Naive thymus-derived CD4-positive, alpha-beta T cell (primary cell): Measurements from ENCODE around the gene IVNS1ABP. TPM values are rescaled to one million over a fixed set of nuclear protein-coding genes. Genes with fewer than 3 reads are reported as not detected.
"Not testable (repeated sequence)": the region's sequence is repeated elsewhere in the genome, so short reads cannot be mapped to it uniquely, and the experiment has no call there.

Experiments used
- ATAC-seq: fragments of 150-1000 bp; cut with Tn5 transposase; 2 replicates; pipeline ENCODE4 v1.10.0; 2021; ENCODE audit warnings: mild to moderate bottlenecking, moderate library complexity
- CTCF ChIA-PET: fragments of 350-600 bp; sonication (Branson Sonifier 250); formaldehyde crosslinking; loops from one replicate; lab custom pipeline; 2021; ENCODE audit warnings: antibody characterized with exemption; lab: Charles Lee
- POLR2A ChIA-PET: fragments of 350-600 bp; sonication (Branson Sonifier 250); formaldehyde crosslinking; loops from one replicate; lab custom pipeline; 2021; ENCODE audit warnings: antibody characterized with exemption, inconsistent platforms; lab: Charles Lee
- DNase-seq, 9 donors: peaks; one replicate each; pipeline versions ENCODE4 v3.0.0 to v3.0.0-alpha.2; 2020 to 2022; ENCODE audit warnings: mixed read lengths in 1 of 9
- H3K27ac ChIP-seq: one replicate; pipeline ENCODE4 v1.7.0; 2013; ENCODE audit warnings: mild to moderate bottlenecking, low read depth, low read length, moderate library complexity
- H3K27me3 ChIP-seq, 2 donors: one replicate each; pipeline ENCODE4 v1.7.0; 2013; ENCODE audit warnings: low read length in 2 of 2, mild to moderate bottlenecking in 2 of 2, moderate library complexity in 2 of 2; ENCODE audit not compliant: control insufficient read depth in 2 of 2, insufficient read depth in 2 of 2
- H3K36me3 ChIP-seq, 3 experiments: 1 replicate in 2 of 3; 2 replicates in 1 of 3; pipeline ENCODE4 v1.7.0; 2013; ENCODE audit warnings: low read length in 3 of 3, mild to moderate bottlenecking in 3 of 3, moderate library complexity in 1 of 3; ENCODE audit not compliant: insufficient read depth in 3 of 3, control insufficient read depth in 2 of 3
- H3K4me1 ChIP-seq, 2 donors: one replicate each; pipeline ENCODE4 v1.7.0; 2013; ENCODE audit warnings: low read length in 2 of 2, mild to moderate bottlenecking in 2 of 2, moderate library complexity in 1 of 2; ENCODE audit not compliant: control insufficient read depth in 2 of 2, insufficient read depth in 2 of 2
- H3K4me3 ChIP-seq: 2 replicates; pipeline ENCODE4 v1.7.0; 2013; ENCODE audit warnings: mild to moderate bottlenecking, low read length
- H3K9me3 ChIP-seq, 3 experiments: 1 replicate in 2 of 3; 2 replicates in 1 of 3; pipeline ENCODE4 v1.7.0; 2013; ENCODE audit warnings: low read length in 3 of 3; ENCODE audit not compliant: control insufficient read depth in 2 of 3
- H3K27ac Mint-ChIP-seq, 9 donors: one replicate each; pipeline ENCODE4 v1.8.0; 2020 to 2022; ENCODE audit warnings: mixed read lengths in 9 of 9, mild to moderate bottlenecking in 8 of 9, moderate library complexity in 5 of 9, inconsistent platforms in 2 of 9
- H3K27me3 Mint-ChIP-seq, 5 donors: one replicate each; pipeline ENCODE4 v1.8.0; 2021 to 2022; ENCODE audit warnings: mixed read lengths in 5 of 5, mild to moderate bottlenecking in 1 of 5
- H3K36me3 Mint-ChIP-seq, 5 donors: one replicate each; pipeline ENCODE4 v1.8.0; 2020 to 2022; ENCODE audit warnings: mixed read lengths in 5 of 5, mild to moderate bottlenecking in 3 of 5, inconsistent platforms in 1 of 5
- H3K4me1 Mint-ChIP-seq, 7 donors: one replicate each; pipeline ENCODE4 v1.8.0; 2020 to 2022; ENCODE audit warnings: mixed read lengths in 7 of 7, mild to moderate bottlenecking in 3 of 7, inconsistent platforms in 1 of 7
- H3K4me3 Mint-ChIP-seq, 10 donors: one replicate each; pipeline ENCODE4 v1.8.0; 2020 to 2022; ENCODE audit warnings: mild to moderate bottlenecking in 10 of 10, mixed read lengths in 10 of 10, moderate library complexity in 6 of 10, inconsistent platforms in 2 of 10
- H3K9me3 Mint-ChIP-seq, 11 donors: one replicate each; pipeline ENCODE4 v1.8.0; 2020 to 2022; ENCODE audit warnings: mixed read lengths in 11 of 11, mild to moderate bottlenecking in 4 of 11, inconsistent platforms in 1 of 11, moderate library complexity in 1 of 11
- intact Hi-C, 2 donors: fragments of 100-400 bp; cut with micrococcal nuclease; formaldehyde crosslinking; loops; one replicate each; pipeline ENCODE4 v1.15.1; 2023
- polyA plus RNA-seq, 2 donors: library from polyadenylated mRNA; unstranded; fragments of 300-500 nt; fragmentation: Illumina TruSeq; gene quantifications; one replicate each; pipeline ENCODE4 v1.2.3, GENCODE V29; 2021
- total RNA-seq, 6 experiments: library from RNA in 5 of 6; stranded (reverse) in 5 of 6; gene quantifications; 1 replicate in 5 of 6; 2 replicates in 1 of 6; pipeline ENCODE4 v1.2.3 and lab custom pipeline; 2021 to 2026

Gene IVNS1ABP
- total RNA-seq (100 to 1,000 TPM; 169 to 268 (median 193) TPM), polyA plus RNA-seq (10 to 100 TPM; 67.0 to 71.0 TPM), total RNA-seq (lab: John Stamatoyannopoulos, UW) (553 reads per million, percentile 98 among the genes with 10 or more reads in this experiment)

DNA sequence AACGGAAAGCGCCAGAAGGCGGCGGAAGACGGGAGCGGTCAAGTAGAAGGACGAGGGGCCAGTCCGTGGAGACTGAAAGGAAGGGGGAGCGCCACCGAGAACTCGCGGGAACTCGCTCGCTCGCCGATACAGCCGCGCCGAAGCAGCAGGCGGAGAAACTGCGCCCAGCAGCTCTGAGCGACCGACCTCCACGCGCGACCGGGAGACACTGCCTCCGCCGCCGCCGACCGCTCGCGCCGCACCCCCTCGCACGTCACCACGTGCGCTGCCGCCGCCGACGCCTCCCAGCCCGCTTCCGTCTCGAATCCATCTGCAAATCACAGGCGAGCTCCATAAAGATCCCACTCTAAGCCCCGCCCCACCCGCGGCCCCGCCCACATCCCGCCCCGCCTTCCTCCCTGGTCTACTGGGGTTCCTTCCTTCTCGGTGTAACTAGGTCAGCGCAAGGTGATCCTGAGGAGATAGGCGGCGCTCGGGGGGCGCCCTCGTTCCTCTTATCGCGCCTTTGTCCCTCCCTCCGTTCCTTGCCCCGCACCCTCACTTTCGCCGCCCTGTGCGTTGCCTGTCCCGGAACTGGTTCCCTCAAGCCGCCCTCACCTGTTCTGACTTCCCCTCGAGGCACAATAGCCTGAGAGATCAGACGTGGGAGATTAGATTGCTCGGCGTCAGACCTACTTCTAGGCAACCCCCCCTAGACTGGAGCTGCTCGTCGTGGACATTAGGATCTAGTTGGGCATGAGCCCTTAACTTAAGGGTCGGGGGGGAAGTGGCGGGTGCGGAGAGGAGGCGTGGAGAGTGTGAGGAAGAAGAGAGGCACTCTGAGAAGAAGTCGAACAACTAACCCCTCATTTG, at the start of gene IVNS1ABP:
Gene IVNS1ABP (minus strand): TSS at position 210 of the 852 bp plus-strand sequence. CDS start 7,750 bp downstream, outside the sequence.
- H3K27ac ChIP-seq = peak within 1 kb of the TSS; percentile 99
- no peaks in the 10 kb centered on the region for H3K27me3 ChIP-seq
- peaks cover 0 to 9% (median 0%) of the 10 kb centered on the region in 3 experiments for H3K36me3 ChIP-seq
- ATAC-seq = peak; percentile 88
- no peaks in the 10 kb centered on the region for H3K9me3 ChIP-seq
- Mint-ChIP-seq H3K4me1 (peaks cover 39 to 55% (median 46%) of the 10 kb centered on the region in 7 donors), H3K27ac (peak within 1 kb of the TSS; percentile 96 to 99 (median 99)), H3K36me3 (peaks cover 0 to 33% (median under 1%) of the 10 kb centered on the region in 5 donors), H3K27me3 (peaks cover 0 to 2% (median 0%) of the 10 kb centered on the region in 5 donors), H3K4me3 (peak within 1 kb of the TSS; percentile 92 to 100 (median 98)), H3K9me3 (peaks cover 0 to 6% (median 0%) of the 10 kb centered on the region in 11 donors)
- POLR2A ChIA-PET = interaction anchor here (0.6 to 4.7 kb wide), 40 partner anchors 8 to 574 kb away, joined by 3 to 60 read pairs (median 4); partner anchors contain the start of genes SWT1 and TRMT1L
- peak; percentile 91 to 97 (median 95) for DNase-seq
- CTCF ChIA-PET = interaction anchor here (0.7 to 3.8 kb wide), 14 partner anchors 11 to 379 kb away, joined by 3 to 28 read pairs (median 5); no protein-coding TSS in a partner anchor
- intact Hi-C loops = loop anchor here (1.0 to 10.0 kb wide), 28 partner anchors 21 to 1846 kb away; partner anchors contain the start of genes ODR4 (in 2 of the 2), RNF2 (in 2 of the 2), SWT1 (in 2 of the 2) and TPR (in 2 of the 2)
- peaks cover 31 to 42% of the 10 kb centered on the region in 2 donors for H3K4me1 ChIP-seq
- H3K4me3 ChIP-seq = peak within 1 kb of the TSS; percentile 95

DNA sequence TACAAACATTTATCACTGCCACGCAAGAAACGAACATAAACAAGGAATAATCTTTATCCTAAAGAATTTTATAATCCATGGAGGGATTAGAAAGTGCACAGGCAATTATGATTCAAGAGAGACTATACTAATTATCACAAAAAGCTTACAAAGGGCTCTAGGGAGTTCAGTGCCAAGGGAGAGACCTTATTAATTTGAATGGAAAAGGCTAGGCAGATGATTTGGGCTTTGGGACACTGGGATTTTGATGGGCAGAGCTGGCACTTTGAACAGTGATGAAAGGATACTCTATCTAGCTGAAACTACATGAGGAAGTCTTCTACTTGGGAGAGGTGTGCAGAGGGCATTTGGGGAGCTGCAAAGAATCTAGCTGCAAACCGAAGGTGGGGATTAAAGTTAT, 48.9 kb upstream of the IVNS1ABP start:
- H3K4me3 Mint-ChIP-seq = no peak overlapping the region
- POLR2A ChIA-PET = no interaction called here
- CTCF ChIA-PET = no interaction called here
- H3K9me3 Mint-ChIP-seq = peaks cover 0 to 19% (median 11%) of the 10 kb centered on the region in 11 donors
- H3K36me3 ChIP-seq = no peaks in the 10 kb centered on the region
- no peak overlapping the region for H3K4me3 ChIP-seq
- no peak for ATAC-seq
- peaks cover 0 to 2% (median 0%) of the 10 kb centered on the region in 5 donors for H3K27me3 Mint-ChIP-seq
- H3K27ac Mint-ChIP-seq = peak overlapping the region in 1 of 9 donors; percentile 26
- H3K9me3 ChIP-seq = peaks cover 0 to 2% (median 0%) of the 10 kb centered on the region in 3 experiments
- no peaks in the 10 kb centered on the region for H3K27me3 ChIP-seq
- intact Hi-C loops = no loop called here
- H3K27ac ChIP-seq = no peak overlapping the region
- no peak for DNase-seq
- H3K36me3 Mint-ChIP-seq = peaks cover 0 to 44% (median 14%) of the 10 kb centered on the region in 5 donors
- H3K4me1 Mint-ChIP-seq = peaks cover 0 to 30% (median 6%) of the 10 kb centered on the region in 7 donors
- H3K4me1 ChIP-seq = no peaks in the 10 kb centered on the region

GRCh38 chr1:185364528-185364927, 47.5 kb upstream of the IVNS1ABP start:
- intact Hi-C loops, H3K4me3 Mint-ChIP-seq: not testable (repeated sequence)

DNA sequence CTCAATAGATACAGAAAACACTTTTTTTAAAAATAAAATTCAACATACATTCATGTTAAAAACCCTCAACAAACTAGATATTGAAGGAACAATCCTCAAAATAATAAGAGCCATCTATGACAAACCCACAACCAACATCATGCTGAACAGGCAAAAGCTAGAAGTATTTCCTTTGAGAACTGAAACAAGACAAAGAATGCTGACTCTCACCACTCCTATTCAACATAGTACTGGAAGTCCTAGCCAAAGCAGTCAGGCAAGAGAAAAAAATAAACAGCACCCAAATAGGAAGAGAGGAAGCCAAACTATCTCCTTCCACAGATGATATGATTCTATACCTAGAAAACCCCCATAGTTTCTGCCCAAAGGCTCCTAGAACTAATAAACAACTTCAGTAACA, 46.2 kb upstream of the IVNS1ABP start:
- peaks cover 0 to 22% (median 0%) of the 10 kb centered on the region in 7 donors for H3K4me1 Mint-ChIP-seq
- Histone ChIP-seq H3K4me1 (no peaks in the 10 kb centered on the region), H3K27ac (no peak overlapping the region), H3K4me3 (no peak overlapping the region), H3K27me3 (no peaks in the 10 kb centered on the region), H3K36me3 (no peaks in the 10 kb centered on the region), H3K9me3 (peaks cover 0 to 3% (median 0%) of the 10 kb centered on the region in 3 experiments)
- CTCF ChIA-PET = no interaction called here
- H3K4me3 Mint-ChIP-seq = no peak overlapping the region
- peaks cover 0 to 2% (median 0%) of the 10 kb centered on the region in 5 donors for H3K27me3 Mint-ChIP-seq
- peak overlapping the region in 1 of 9 donors; percentile 48 for H3K27ac Mint-ChIP-seq
- intact Hi-C loops = no loop called here
- DNase-seq = no peak
- POLR2A ChIA-PET = interaction anchor here (0.6 to 0.9 kb wide), 2 partner anchors 248 to 943 kb away, joined by 3 read pairs; no protein-coding TSS in a partner anchor
- peaks cover 3 to 29% (median 14%) of the 10 kb centered on the region in 11 donors for H3K9me3 Mint-ChIP-seq
- ATAC-seq = no peak
- H3K36me3 Mint-ChIP-seq = peaks cover 0 to 52% (median 15%) of the 10 kb centered on the region in 5 donors

More at GRCh38 chr1:185364528-185364927, 47.5 kb upstream of the IVNS1ABP start:
- H3K27me3 ChIP-seq, ATAC-seq, H3K27ac Mint-ChIP-seq, H3K4me1 ChIP-seq, DNase-seq, H3K9me3 ChIP-seq, POLR2A ChIA-PET, H3K27ac ChIP-seq, H3K36me3 ChIP-seq, H3K27me3 Mint-ChIP-seq, CTCF ChIA-PET, H3K4me3 ChIP-seq: not testable (repeated sequence)
- Mint-ChIP-seq H3K9me3 (peaks cover 0 to 25% (median 13%) of the 10 kb centered on the region in 11 donors), H3K36me3 (peaks cover 0 to 50% (median 15%) of the 10 kb centered on the region in 5 donors), H3K4me1 (peaks cover 0 to 30% (median 6%) of the 10 kb centered on the region in 7 donors)

DNA sequence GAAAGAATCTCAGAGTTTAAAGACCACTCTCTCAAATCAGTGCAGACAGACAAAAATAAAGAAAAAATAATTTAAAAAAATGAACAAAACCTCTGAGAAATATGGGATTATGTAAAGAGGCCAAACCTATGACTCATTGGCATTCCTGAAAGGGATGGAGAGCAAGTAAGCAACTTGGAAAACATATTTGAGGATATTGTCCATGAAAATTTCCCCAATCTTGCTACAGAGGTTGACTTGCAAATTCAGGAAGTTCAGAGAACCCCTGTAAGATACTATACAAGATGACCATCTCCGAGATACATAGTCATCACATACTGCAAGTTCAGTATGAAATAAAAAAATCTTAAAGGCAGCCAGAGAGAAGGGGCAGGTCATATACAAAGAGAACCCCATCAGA, 43.7 kb upstream of the IVNS1ABP start:
- CTCF ChIA-PET = no interaction called here
- ATAC-seq = no peak

GRCh38 chr1:185358957-185359356, 41.9 kb upstream of the IVNS1ABP start:
- POLR2A ChIA-PET = no interaction called here

More for the DNA sequence above, 43.7 kb upstream of the IVNS1ABP start:
- H3K4me3 Mint-ChIP-seq = no peak overlapping the region
- H3K36me3 Mint-ChIP-seq = peaks cover 0 to 56% (median 15%) of the 10 kb centered on the region in 5 donors
- Histone ChIP-seq H3K27me3 (no peaks in the 10 kb centered on the region), H3K27ac (no peak overlapping the region), H3K4me1 (no peaks in the 10 kb centered on the region), H3K4me3 (no peak overlapping the region), H3K36me3 (no peaks in the 10 kb centered on the region), H3K9me3 (peaks cover 0 to 3% (median 0%) of the 10 kb centered on the region in 3 experiments)
- intact Hi-C loops = no loop called here
- peaks cover 0 to 2% (median 0%) of the 10 kb centered on the region in 5 donors for H3K27me3 Mint-ChIP-seq
- H3K9me3 Mint-ChIP-seq = peaks cover 3 to 29% (median 14%) of the 10 kb centered on the region in 11 donors
- DNase-seq = no peak
- POLR2A ChIA-PET = no interaction called here
- peaks cover 0 to 17% (median 0%) of the 10 kb centered on the region in 7 donors for H3K4me1 Mint-ChIP-seq
- no peak overlapping the region for H3K27ac Mint-ChIP-seq

More at GRCh38 chr1:185358957-185359356, 41.9 kb upstream of the IVNS1ABP start:
- Histone ChIP-seq H3K4me1 (no peaks in the 10 kb centered on the region), H3K9me3 (peaks cover 0 to 3% (median 0%) of the 10 kb centered on the region in 3 experiments), H3K36me3 (no peaks in the 10 kb centered on the region), H3K4me3 (no peak overlapping the region), H3K27ac (no peak overlapping the region), H3K27me3 (no peaks in the 10 kb centered on the region)
- Mint-ChIP-seq H3K9me3 (peaks cover 3 to 29% (median 14%) of the 10 kb centered on the region in 11 donors), H3K4me3 (no peak overlapping the region), H3K27me3 (no peaks in the 10 kb centered on the region), H3K36me3 (peaks cover 0 to 57% (median 15%) of the 10 kb centered on the region in 5 donors), H3K27ac (no peak overlapping the region), H3K4me1 (peaks cover 0 to 17% (median 0%) of the 10 kb centered on the region in 7 donors)
- intact Hi-C loops = no loop called here
- CTCF ChIA-PET = no interaction called here
- ATAC-seq (no peak), DNase-seq (no peak)
